AG09319 (cell line): ENCODE measurements around the gene CNOT1.

Source experiments
- DNase-seq: peaks from one replicate; pipeline ENCODE4 v3.0.0-alpha.2; 2010; ENCODE audit warnings: low read depth; ENCODE audit errors: extremely low read depth
- TF ChIP-seq, protein P1 (sequence below): IDR thresholded peaks from 2 replicates; pipeline ENCODE4 v1.5.1; 2011; ENCODE audit warnings: low read depth, mild to moderate bottlenecking, inconsistent platforms, low read length, moderate library complexity

CNOT1 gene

DNA sequence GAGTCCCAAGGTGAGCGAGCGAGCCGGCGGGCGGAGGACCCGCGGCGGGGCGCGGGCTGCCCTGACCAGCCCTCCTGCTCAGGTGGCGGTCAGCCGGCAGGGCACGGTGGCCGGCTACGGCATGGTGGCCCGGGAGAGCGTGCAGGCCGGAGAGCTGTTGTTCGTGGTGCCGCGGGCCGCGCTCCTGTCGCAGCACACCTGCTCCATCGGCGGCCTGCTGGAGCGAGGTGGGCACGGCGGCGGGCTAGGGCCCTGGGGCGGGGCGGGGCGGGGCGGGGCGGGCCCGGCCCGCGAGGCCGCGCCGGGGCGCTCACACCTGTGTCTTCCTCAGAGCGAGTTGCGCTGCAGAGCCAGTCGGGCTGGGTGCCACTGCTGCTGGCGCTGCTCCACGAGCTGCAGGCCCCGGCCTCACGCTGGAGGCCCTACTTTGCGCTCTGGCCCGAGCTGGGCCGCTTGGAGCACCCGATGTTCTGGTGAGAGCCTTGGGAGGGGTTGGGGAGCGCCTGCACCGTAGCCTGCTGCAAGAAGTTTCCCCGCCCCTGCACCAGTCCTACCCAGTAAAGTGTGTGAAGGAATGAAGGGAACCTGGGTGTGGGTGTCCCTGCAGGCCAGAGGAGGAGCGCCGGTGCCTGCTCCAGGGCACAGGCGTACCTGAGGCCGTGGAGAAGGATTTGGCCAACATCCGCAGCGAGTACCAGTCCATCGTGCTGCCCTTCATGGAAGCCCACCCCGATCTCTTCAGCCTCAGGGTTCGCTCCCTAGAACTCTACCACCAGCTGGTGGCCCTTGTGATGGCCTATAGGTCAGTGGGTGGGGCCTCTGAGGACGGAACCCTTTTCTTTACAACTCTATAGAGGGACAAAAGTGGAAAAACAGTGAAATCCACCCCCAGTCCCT, 113.5 kb downstream of the CNOT1 start:
- TF ChIP-seq, protein P1, sequence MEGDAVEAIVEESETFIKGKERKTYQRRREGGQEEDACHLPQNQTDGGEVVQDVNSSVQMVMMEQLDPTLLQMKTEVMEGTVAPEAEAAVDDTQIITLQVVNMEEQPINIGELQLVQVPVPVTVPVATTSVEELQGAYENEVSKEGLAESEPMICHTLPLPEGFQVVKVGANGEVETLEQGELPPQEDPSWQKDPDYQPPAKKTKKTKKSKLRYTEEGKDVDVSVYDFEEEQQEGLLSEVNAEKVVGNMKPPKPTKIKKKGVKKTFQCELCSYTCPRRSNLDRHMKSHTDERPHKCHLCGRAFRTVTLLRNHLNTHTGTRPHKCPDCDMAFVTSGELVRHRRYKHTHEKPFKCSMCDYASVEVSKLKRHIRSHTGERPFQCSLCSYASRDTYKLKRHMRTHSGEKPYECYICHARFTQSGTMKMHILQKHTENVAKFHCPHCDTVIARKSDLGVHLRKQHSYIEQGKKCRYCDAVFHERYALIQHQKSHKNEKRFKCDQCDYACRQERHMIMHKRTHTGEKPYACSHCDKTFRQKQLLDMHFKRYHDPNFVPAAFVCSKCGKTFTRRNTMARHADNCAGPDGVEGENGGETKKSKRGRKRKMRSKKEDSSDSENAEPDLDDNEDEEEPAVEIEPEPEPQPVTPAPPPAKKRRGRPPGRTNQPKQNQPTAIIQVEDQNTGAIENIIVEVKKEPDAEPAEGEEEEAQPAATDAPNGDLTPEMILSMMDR, result no peak
- DNase-seq, result no peak

DNA sequence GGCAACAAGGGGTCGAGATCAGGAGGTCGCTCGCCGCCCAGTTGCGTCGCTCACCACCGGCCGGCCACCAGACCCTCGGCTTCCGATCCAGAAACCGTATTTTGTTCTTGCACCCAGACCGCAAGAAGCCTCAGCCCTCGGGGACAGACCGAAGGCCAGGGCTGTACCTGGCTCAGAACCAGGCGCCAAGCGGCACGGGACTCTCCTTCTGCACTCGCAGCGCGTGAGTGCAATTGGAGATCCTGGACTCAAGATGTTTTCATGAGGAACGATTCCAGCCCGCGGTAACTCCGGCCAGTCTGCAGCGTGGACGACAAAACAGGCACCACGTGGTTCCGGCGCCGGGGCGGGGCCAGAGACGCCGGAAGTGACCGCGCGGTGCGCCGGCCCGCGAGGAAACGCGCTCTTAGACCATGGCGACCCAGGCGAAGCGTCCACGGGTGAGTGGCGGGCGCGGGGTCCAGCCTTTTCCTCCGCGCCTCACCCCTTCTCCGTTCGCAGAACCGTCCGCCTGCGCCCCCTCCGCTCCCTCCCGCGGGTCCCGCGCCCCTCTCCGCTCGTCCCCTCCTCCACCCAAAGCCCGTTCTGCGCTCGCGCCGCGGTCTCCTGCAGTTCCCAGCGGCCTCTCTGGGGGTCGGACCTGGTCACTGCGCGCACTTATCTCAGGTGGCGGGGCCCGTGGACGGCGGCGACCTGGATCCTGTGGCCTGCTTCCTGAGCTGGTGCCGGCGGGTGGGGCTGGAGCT, 114.3 kb downstream of the CNOT1 start, which contains the start of gene SETD6:
SETD6 (plus strand) TSS at position 393 of the 746 bp plus-strand sequence; CDS start at position 414, 21 bp downstream.
- TF ChIP-seq, protein P1, result no peak; the same call in none of the 2 replicates
- DNase-seq, result peak; percentile 54

DNA sequence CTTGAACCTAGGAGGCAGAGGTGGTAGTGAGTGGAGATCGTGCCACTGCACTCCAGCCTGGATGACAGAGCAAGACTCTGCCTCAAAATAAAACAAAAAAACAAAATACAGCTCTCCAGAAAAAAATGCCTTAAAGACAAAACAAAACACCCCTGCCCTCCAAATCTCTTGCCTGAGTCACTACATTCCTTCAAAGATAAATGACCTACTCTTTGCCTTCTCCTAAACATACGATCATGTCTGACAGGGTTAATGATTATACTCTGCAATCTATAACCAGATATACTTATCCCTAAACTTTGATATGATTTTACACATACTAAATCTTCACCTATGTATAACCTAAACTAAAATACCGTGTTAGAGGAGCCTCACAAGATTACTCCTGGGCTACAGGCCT, 115.8 kb downstream of the CNOT1 start:
- no peak for DNase-seq

DNA sequence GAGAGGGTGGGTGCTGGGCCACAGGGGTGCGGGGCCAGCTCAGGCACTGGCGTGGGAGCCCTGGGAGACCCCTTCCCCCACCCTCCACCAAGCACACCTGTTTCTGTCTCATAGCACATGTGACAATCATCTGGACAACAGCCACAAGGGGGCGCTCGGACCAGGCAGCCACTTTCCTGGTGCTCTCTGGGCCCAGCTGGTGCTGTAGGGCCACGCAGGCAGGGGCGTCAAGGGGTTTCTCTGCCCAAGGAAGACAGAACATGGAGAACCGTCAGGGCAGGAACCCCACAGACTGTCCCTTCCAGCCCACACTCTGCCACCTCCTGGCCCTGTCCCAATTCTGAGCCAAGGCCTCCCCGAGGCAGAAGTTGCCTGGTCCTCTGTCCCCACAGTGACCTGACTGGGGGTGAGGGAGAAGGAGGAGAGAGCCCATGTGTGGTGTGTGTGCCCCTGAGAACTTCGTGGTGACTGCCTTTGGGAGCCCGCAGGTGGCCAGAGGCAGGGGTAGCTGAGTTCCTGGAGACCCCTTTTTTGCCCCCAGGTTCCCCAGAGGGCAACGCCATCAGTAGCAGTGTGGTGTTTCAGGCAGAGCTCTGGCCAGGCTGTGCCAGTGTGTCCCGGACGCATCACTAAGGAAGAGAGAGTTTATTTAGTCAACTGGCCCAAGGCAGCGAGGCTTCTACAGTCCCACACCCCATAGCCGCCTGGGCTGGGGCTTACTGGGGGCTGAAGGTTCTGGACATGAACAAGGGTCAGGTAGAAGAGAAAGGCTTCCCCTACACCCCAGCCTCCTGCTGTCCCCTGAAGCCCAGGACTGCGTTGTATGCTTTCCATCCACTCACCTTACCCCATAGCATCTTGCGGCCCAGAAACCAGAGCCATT, 117.5 kb downstream of the CNOT1 start:
- DNase-seq, result no peak
- TF ChIP-seq, protein P1, result peak; percentile 80

More for the DNA sequence above, 115.8 kb downstream of the CNOT1 start:
- TF ChIP-seq, protein P1, result no peak

DNA sequence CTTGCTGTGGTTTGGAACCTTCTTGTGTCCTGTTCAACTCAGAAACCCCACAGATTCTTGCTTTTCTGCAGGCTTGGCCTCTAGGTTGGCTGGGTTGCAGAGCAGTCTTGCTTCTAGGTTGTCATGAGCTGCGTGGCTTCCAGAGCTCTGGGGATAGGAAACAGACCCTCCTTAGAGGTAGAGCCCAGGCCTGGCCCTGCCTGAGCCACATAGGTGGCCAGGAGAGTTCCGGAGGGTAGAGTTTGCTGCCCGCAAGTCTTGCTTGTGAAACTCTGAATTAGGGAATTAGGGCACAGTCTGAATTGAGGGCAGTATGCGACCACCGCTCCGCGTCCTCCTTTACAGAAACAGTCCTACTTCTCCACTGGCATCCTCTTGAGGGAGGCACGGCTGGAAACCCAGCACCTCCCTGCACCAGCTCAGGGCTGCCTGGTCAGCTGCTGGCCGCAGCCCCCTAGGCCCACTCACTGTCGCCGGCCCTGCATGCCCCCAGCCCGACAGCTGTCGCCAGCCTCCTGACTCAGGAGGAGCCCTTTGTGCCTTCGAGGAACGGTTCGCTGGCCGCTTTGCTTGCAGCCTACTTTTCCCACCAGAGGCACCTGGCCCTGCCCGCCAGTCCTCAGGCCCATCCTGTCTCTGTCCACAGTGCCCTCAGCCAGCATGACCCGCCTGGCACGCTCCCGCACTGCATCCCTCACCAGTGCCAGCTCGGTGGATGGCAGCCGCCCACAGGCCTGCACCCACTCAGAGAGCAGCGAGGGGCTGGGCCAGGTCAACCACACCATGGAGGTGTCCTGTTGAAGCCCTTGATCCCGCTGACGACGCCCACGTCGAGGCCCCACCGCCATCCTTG, 118.6 kb downstream of the CNOT1 start:
- DNase-seq, result no peak
- TF ChIP-seq, protein P1, result no peak

DNA sequence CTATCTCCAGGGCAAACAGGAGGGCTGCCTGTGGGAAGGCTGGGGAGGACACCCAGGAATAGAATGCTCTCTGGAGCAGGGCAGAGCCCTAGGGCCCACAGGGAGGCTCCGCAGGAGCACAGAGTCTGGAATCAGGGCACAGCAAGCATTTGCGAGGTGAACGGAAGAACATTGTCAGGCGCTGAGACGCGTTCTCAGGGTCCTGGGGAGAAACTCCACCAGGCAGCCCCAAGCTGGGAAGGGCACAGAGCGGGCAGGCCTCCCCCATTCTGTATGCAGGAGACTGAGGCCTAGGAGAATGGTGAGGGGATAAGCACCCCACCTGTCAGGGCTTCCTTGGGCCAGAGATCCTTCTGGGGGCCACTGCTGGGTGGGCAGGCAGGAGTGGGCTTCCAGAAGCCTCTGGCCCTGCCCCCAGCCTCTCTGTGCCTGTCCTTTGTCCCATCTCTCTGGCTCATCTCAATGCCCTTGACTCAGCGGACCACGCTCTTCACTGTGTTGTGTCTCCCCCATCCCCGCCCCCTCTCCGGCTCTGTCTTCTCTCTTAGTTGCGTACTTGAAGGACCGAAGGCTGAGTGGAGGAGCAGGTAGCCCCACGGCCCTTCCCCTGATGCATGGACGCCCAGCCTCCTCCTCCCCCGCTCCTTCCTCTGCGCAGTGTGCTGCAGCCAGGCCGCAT, 119.4 kb downstream of the CNOT1 start:
- TF ChIP-seq, protein P1, result no peak
- DNase-seq, result no peak
